Activated T-cell treated with anti-CD3 and anti-CD28 coated beads, Interleukin-2, amount 50 U/mL, for 24 hours (primary cell): ENCODE results near the gene ARHGAP25.

Experiments
- DNase-seq: peaks from one replicate; pipeline ENCODE4 v3.0.0-alpha.2; 2020
- H3K27ac Mint-ChIP-seq: 2 replicates; pipeline ENCODE4 v1.8.0; 2020; ENCODE audit warnings: mild to moderate bottlenecking, mixed read lengths
- H3K27me3 Mint-ChIP-seq: 2 replicates; pipeline ENCODE4 v1.8.0; 2020; ENCODE audit warnings: mixed read lengths
- H3K36me3 Mint-ChIP-seq: 2 replicates; pipeline ENCODE4 v1.8.0; 2020; ENCODE audit warnings: low read depth, mixed read lengths
- H3K4me1 Mint-ChIP-seq: 2 replicates; pipeline ENCODE4 v1.8.0; 2020; ENCODE audit warnings: low read depth, mixed read lengths
- H3K4me3 Mint-ChIP-seq: 2 replicates; pipeline ENCODE4 v1.8.0; 2020; ENCODE audit warnings: mild to moderate bottlenecking, moderate library complexity, mixed read lengths
- H3K9me3 Mint-ChIP-seq: 2 replicates; pipeline ENCODE4 v1.8.0; 2020; ENCODE audit warnings: mixed read lengths

ARHGAP25 gene

GRCh38 chr2:68870215-68870614 is 135.6 kb downstream of the ARHGAP25 start:
- H3K4me3 Mint-ChIP-seq: no peak overlapping the region
- no peaks in the 10 kb centered on the region for H3K36me3 Mint-ChIP-seq
- no peaks in the 10 kb centered on the region for H3K9me3 Mint-ChIP-seq
- no peaks in the 10 kb centered on the region for H3K27me3 Mint-ChIP-seq
- DNase-seq: no peak
- peaks cover 5% of the 10 kb centered on the region for H3K4me1 Mint-ChIP-seq
- H3K27ac Mint-ChIP-seq: peak overlapping the region; percentile 37

DNA sequence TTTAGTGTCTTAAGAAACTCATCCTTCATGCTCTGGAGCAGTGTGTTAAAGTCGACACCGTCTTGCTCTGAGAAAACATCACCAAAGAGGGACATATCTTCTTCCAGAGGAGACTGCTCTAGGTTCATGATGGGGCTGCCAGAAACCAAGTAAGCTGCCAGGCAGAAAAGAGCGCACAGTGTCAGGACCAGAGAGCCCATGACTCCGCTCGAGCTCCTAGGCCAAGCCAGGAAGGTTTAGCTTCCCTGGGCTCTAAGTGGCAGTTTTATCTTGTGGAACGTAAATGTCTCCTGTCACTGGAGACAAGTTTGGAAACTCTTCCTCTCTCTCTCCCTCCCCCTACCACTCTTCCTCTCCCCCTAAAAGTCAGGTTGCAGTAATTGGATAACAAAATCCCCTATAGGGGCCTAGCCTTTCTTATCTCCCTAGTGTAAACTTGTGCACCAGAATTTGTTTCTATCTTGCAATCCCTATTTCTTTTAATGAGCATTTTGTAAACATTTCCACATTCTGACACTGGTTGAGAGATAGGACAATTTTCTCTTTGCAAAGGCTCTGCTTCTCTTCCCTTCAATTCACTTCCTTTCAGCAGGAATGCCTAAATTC is 136.7 kb downstream of the ARHGAP25 start, which contains the start of gene BMP10:
Gene BMP10, minus strand, starts transcription at position 239 of the 606 bp plus-strand sequence. Its CDS starts 39 bp downstream, at position 200.
- Mint-ChIP-seq H3K9me3 (no peaks in the 10 kb centered on the region), H3K4me3 (no peak within 1 kb of the TSS), H3K27me3 (no peaks in the 10 kb centered on the region), H3K36me3 (no peaks in the 10 kb centered on the region), H3K4me1 (peaks cover 5% of the 10 kb centered on the region), H3K27ac (peak within 1 kb of the TSS; percentile 37)
- no peak for DNase-seq
